ENCODE measurements around the gene TBX1. TPM values are rescaled to one million over a fixed set of nuclear protein-coding genes. Genes with fewer than 3 reads are reported as not detected.

Gene TBX1
- total RNA-seq, 1 donor from 2014 or later, result 6.8 TPM

- H3K4me3 ChIP-seq (ENCODE audit: insufficient read depth, low read depth, low read length), result no peak overlapping the region
Measured at GRCh38 chr22:19766240-19766510, 5.6 kb downstream of the TBX1 start.

GRCh38 chr22:19766511-19767426 is 6.2 kb downstream of the TBX1 start:
- no peak overlapping the region for H3K4me3 Mint-ChIP-seq (ENCODE audit: unreplicated experiment)
- H4K20me1 ChIP-seq (ENCODE audit: insufficient read depth, low read length), result peaks cover 12% of the 10 kb centered on the region
- peak overlapping the region; percentile 52 for H3K4me2 ChIP-seq (ENCODE audit: low read length)
- H3K27me3 ChIP-seq (ENCODE audit: insufficient read depth, low read length), result peaks cover 81% of the 10 kb centered on the region
- no peak overlapping the region for H3K27ac Mint-ChIP-seq (ENCODE audit: unreplicated experiment)
- peaks cover 11% of the 10 kb centered on the region for H3K9me3 Mint-ChIP-seq (ENCODE audit: unreplicated experiment)
- H3K36me3 ChIP-seq (ENCODE audit: insufficient read depth, low read length), result no peaks in the 10 kb centered on the region
- peaks cover under 1% of the 10 kb centered on the region for H3K36me3 Mint-ChIP-seq (ENCODE audit: low read depth, unreplicated experiment)
- TF ChIP-seq CTCF (IDR thresholded peaks at IDR 0.05; ENCODE audit: insufficient read depth, low read depth, low read length) (no peak), EZH2 (IDR thresholded peaks at IDR 0.05; ENCODE audit: insufficient read depth, low read length) (peak; percentile 98)
- no peaks in the 10 kb centered on the region for H3K79me2 ChIP-seq (ENCODE audit: insufficient read depth, low read length)
- FAIRE-seq, result no peak
- H3K27ac ChIP-seq (ENCODE audit: low read depth, low read length), result no peak overlapping the region
- H3K9ac ChIP-seq (ENCODE audit: low read length), result no peak overlapping the region
- H3K4me1 ChIP-seq (ENCODE audit: insufficient read depth, low read length), result no peaks in the 10 kb centered on the region
- H3K4me1 Mint-ChIP-seq (ENCODE audit: low read depth, unreplicated experiment), result no peaks in the 10 kb centered on the region
- H3K27me3 Mint-ChIP-seq (ENCODE audit: low read depth, unreplicated experiment), result peaks cover 68% of the 10 kb centered on the region
- H3K4me3 ChIP-seq (ENCODE audit: insufficient read depth, low read depth, low read length), result no peak overlapping the region
- DNase-seq (ENCODE audit: low read depth), result no peak
- H3K9me3 ChIP-seq (ENCODE audit: insufficient read depth, low read depth, low read length), result peaks cover 3% of the 10 kb centered on the region
- H2AFZ ChIP-seq (ENCODE audit: low read depth, low read length), result no peak overlapping the region

More at GRCh38 chr22:19766240-19766510, 5.6 kb downstream of the TBX1 start:
- Histone ChIP-seq H3K9me3 (ENCODE audit: insufficient read depth, low read depth, low read length) (peaks cover 3% of the 10 kb centered on the region), H3K27me3 (ENCODE audit: insufficient read depth, low read length) (peaks cover 79% of the 10 kb centered on the region), H2AFZ (ENCODE audit: low read depth, low read length) (no peak overlapping the region), H3K36me3 (ENCODE audit: insufficient read depth, low read length) (no peaks in the 10 kb centered on the region), H3K4me2 (ENCODE audit: low read length) (peak overlapping the region; percentile 52), H3K4me1 (ENCODE audit: insufficient read depth, low read length) (no peaks in the 10 kb centered on the region), H3K27ac (ENCODE audit: low read depth, low read length) (no peak overlapping the region), H3K79me2 (ENCODE audit: insufficient read depth, low read length) (no peaks in the 10 kb centered on the region), H4K20me1 (ENCODE audit: insufficient read depth, low read length) (peaks cover 15% of the 10 kb centered on the region), H3K9ac (ENCODE audit: low read length) (no peak overlapping the region)
- Mint-ChIP-seq H3K4me3 (ENCODE audit: unreplicated experiment) (no peak overlapping the region), H3K36me3 (ENCODE audit: low read depth, unreplicated experiment) (peaks cover 3% of the 10 kb centered on the region), H3K4me1 (ENCODE audit: low read depth, unreplicated experiment) (no peaks in the 10 kb centered on the region), H3K9me3 (ENCODE audit: unreplicated experiment) (peaks cover 12% of the 10 kb centered on the region), H3K27me3 (ENCODE audit: low read depth, unreplicated experiment) (peaks cover 65% of the 10 kb centered on the region), H3K27ac (ENCODE audit: unreplicated experiment) (no peak overlapping the region)
- DNase-seq (ENCODE audit: low read depth) (no peak), FAIRE-seq (no peak)
- TF ChIP-seq CTCF (IDR thresholded peaks at IDR 0.05; ENCODE audit: insufficient read depth, low read depth, low read length) (no peak), EZH2 (IDR thresholded peaks at IDR 0.05; ENCODE audit: insufficient read depth, low read length) (no peak)

Measured in astrocyte (in vitro differentiated cells and primary cell).